GM19395 (cell line): ENCODE data around the gene IPCEF1.
"Not testable (repeated sequence)": the region's sequence is repeated elsewhere in the genome, so short reads cannot be mapped to it uniquely, and the experiment has no call there.

Source experiments
- ATAC-seq: cut with Tn5 transposase; IDR thresholded peaks from one replicate; pipeline ENCODE4 v1.9.1; 2021; ENCODE audit warnings: mild to moderate bottlenecking, moderate library complexity; ENCODE audit not compliant: unreplicated experiment

The IPCEF1 gene

GRCh38 chr6:154337406-154338005, 19.1 kb downstream of the IPCEF1 start:
- ATAC-seq, result no peak

- ATAC-seq, result peak; percentile 65
Measured at GRCh38 chr6:154334147-154334546, 22.5 kb downstream of the IPCEF1 start.

- ATAC-seq, result no peak
Measured at GRCh38 chr6:154331750-154332149, 24.9 kb downstream of the IPCEF1 start.

- no peak for ATAC-seq
Measured at GRCh38 chr6:154329350-154330170, 27.0 kb downstream of the IPCEF1 start.

- ATAC-seq, result not testable (repeated sequence)
Measured at GRCh38 chr6:154327313-154327712, 29.3 kb downstream of the IPCEF1 start.

GRCh38 chr6:154325142-154325541, 31.5 kb downstream of the IPCEF1 start:
- no peak for ATAC-seq

GRCh38 chr6:154320181-154320580, 36.4 kb downstream of the IPCEF1 start:
- ATAC-seq, result no peak

- peak; percentile 70 for ATAC-seq
Measured at GRCh38 chr6:154319231-154319858, 37.3 kb downstream of the IPCEF1 start.

- ATAC-seq, result peak; percentile 27
Measured at GRCh38 chr6:154318721-154319120, 37.9 kb downstream of the IPCEF1 start.

GRCh38 chr6:154316131-154316530, 40.5 kb downstream of the IPCEF1 start:
- no peak for ATAC-seq

- ATAC-seq, result no peak
Measured at GRCh38 chr6:154314084-154314483, 42.5 kb downstream of the IPCEF1 start.

- ATAC-seq, result no peak
Measured at GRCh38 chr6:154308986-154309385, 47.6 kb downstream of the IPCEF1 start.

GRCh38 chr6:154307696-154308425, 48.7 kb downstream of the IPCEF1 start:
- ATAC-seq, result no peak

GRCh38 chr6:154307147-154307546, 49.5 kb downstream of the IPCEF1 start:
- not testable (repeated sequence) for ATAC-seq

- peak; percentile 68 for ATAC-seq
Measured at GRCh38 chr6:154306696-154307095, 49.9 kb downstream of the IPCEF1 start.

GRCh38 chr6:154304191-154304590, 52.4 kb downstream of the IPCEF1 start:
- no peak for ATAC-seq

GRCh38 chr6:154303642-154304041, 53.0 kb downstream of the IPCEF1 start:
- ATAC-seq, result not testable (repeated sequence)

- peak; percentile 87 for ATAC-seq
Measured at GRCh38 chr6:154301839-154302752, 54.5 kb downstream of the IPCEF1 start.

GRCh38 chr6:154301086-154301625, 55.4 kb downstream of the IPCEF1 start:
- ATAC-seq, result no peak

GRCh38 chr6:154298297-154298696, 58.3 kb downstream of the IPCEF1 start:
- ATAC-seq, result peak; percentile 53
